ENCODE results near the gene RFC5.

GRCh38 chr12:118055865-118056773 is 39.6 kb downstream of the RFC5 start:
- TF ChIP-seq YY1 (IDR thresholded peaks at IDR 0.05) (peak; percentile 11), JUND (IDR thresholded peaks at IDR 0.05) (no peak), CTCF (IDR thresholded peaks at IDR 0.05; ENCODE audit: low read depth, low read length, missing input control) (peak; percentile 10), RAD21 (IDR thresholded peaks at IDR 0.05) (peak in 1 of 2 donors; percentile 11), FOXA1 (IDR thresholded peaks at IDR 0.05) (peak; percentile 41), ZBTB33 (IDR thresholded peaks at IDR 0.05) (no peak), SP1 (IDR thresholded peaks at IDR 0.05) (peak; percentile 44), MAX (IDR thresholded peaks at IDR 0.05) (no peak), TAF1 (conservative IDR thresholded peaks at IDR 0.05) (no peak), EGR1 (IDR thresholded peaks at IDR 0.05; ENCODE audit: low read depth in 2 of 2) (no peak), REST (IDR thresholded peaks at IDR 0.05) (peak; percentile 26), GABPA (IDR thresholded peaks at IDR 0.05 in 1 of 2, conservative IDR thresholded peaks at IDR 0.05 in 1 of 2) (no peak), RXRA (IDR thresholded peaks at IDR 0.05) (peak; percentile 78 to 89)
